WTC11 (cell line): ENCODE data around the gene HOMER3. TPM values are rescaled to one million over a fixed set of nuclear protein-coding genes. Genes with fewer than 3 reads are reported as not detected.
"Not testable (repeated sequence)": the region's sequence is repeated elsewhere in the genome, so short reads cannot be mapped to it uniquely, and the experiment has no call there.

Source experiments
- ATAC-seq: fragments of 200-7000 bp; cut with Tn5 transposase; 2 replicates; pipeline ENCODE4 v1.10.0; 2021; ENCODE audit warnings: mild to moderate bottlenecking, moderate library complexity
- CTCF ChIA-PET: fragments of 300-600 bp; sonication (Branson Sonifier 250); formaldehyde crosslinking; loops from one replicate; lab custom pipeline; 2021; ENCODE audit warnings: antibody characterized with exemption; lab: Charles Lee
- POLR2A ChIA-PET: fragments of 350-600 bp; sonication (Branson Sonifier 250); formaldehyde crosslinking; loops from one replicate; lab custom pipeline; 2021; ENCODE audit warnings: antibody characterized with exemption; lab: Charles Lee
- DNase-seq: peaks from one replicate; pipeline ENCODE4 v3.0.0; 2021; ENCODE audit warnings: low spot score
- H3K27ac Mint-ChIP-seq: 2 replicates; pipeline ENCODE4 v1.8.0; 2021; ENCODE audit warnings: mixed read lengths
- H3K27me3 Mint-ChIP-seq: 2 replicates; pipeline ENCODE4 v1.8.0; 2021; ENCODE audit warnings: low read depth, mild to moderate bottlenecking, moderate library complexity, mixed read lengths
- H3K36me3 Mint-ChIP-seq: 2 replicates; pipeline ENCODE4 v1.8.0; 2021; ENCODE audit warnings: mixed read lengths
- H3K4me1 Mint-ChIP-seq: 2 replicates; pipeline ENCODE4 v1.8.0; 2022; ENCODE audit warnings: mixed read lengths
- H3K4me3 Mint-ChIP-seq: 2 replicates; pipeline ENCODE4 v1.8.0; 2021; ENCODE audit warnings: mild to moderate bottlenecking, moderate library complexity, mixed read lengths
- H3K9me3 Mint-ChIP-seq: 2 replicates; pipeline ENCODE4 v1.8.0; 2021; ENCODE audit warnings: mixed read lengths
- ATF1 ChIP-seq: sonication (generic); formaldehyde crosslinking; IDR thresholded peaks from 2 replicates; pipeline ENCODE4 v1.8.1; 2023; ENCODE audit warnings: mild to moderate bottlenecking, moderate library complexity, missing genetic modification reagents
- CREB1 ChIP-seq: sonication (generic); formaldehyde crosslinking; IDR thresholded peaks from 2 replicates; pipeline ENCODE4 v1.8.0; 2023; ENCODE audit warnings: mild to moderate bottlenecking, missing genetic modification reagents
- ESRRA ChIP-seq: sonication (generic); formaldehyde crosslinking; IDR thresholded peaks from 2 replicates; pipeline ENCODE4 v1.8.1; 2022; ENCODE audit warnings: mild to moderate bottlenecking, missing genetic modification reagents, borderline replicate concordance
- ETV6 ChIP-seq: sonication (generic); formaldehyde crosslinking; IDR thresholded peaks from 2 replicates; pipeline ENCODE4 v1.8.1; 2022; ENCODE audit warnings: mild to moderate bottlenecking, missing genetic modification reagents
- FOXJ3 ChIP-seq: sonication (generic); formaldehyde crosslinking; IDR thresholded peaks from 2 replicates; pipeline ENCODE4 v1.9.0; 2021; ENCODE audit warnings: missing genetic modification reagents, mild to moderate bottlenecking, borderline replicate concordance
- GRHL2 ChIP-seq: fragments of 250-450 bp; sonication (Bioruptor Pico); IDR thresholded peaks from 2 replicates; pipeline ENCODE4 v1.8.0; 2022; ENCODE audit warnings: mild to moderate bottlenecking, moderate library complexity; ENCODE audit not compliant: insufficient replicate concordance, severe bottlenecking
- NFATC4 ChIP-seq: fragments of 250-450 bp; sonication (Bioruptor Pico); IDR thresholded peaks from 2 replicates; pipeline ENCODE4 v1.9.0; 2021; ENCODE audit warnings: mild to moderate bottlenecking
- NFYB ChIP-seq: sonication (generic); formaldehyde crosslinking; conservative IDR thresholded peaks from 2 replicates; pipeline ENCODE4 v1.8.0; 2022; ENCODE audit warnings: low read depth, missing genetic modification reagents
- NR1H2 ChIP-seq: sonication (generic); formaldehyde crosslinking; IDR thresholded peaks from 2 replicates; pipeline ENCODE4 v1.9.0; 2021; ENCODE audit warnings: mild to moderate bottlenecking, moderate library complexity, missing genetic modification reagents
- OVOL2 ChIP-seq: fragments of 250-450 bp; sonication (Bioruptor Pico); IDR thresholded peaks from 2 replicates; pipeline ENCODE4 v1.9.0; 2021; ENCODE audit warnings: mild to moderate bottlenecking, borderline replicate concordance
- RORB ChIP-seq: fragments of 250-450 bp; sonication (Bioruptor Pico); IDR thresholded peaks from 2 replicates; pipeline ENCODE4 v1.9.0; 2021; ENCODE audit warnings: mild to moderate bottlenecking
- SMAD4 ChIP-seq: sonication (generic); formaldehyde crosslinking; IDR thresholded peaks from 2 replicates; pipeline ENCODE4 v1.8.0; 2022; ENCODE audit warnings: mild to moderate bottlenecking, missing genetic modification reagents
- TEAD1 ChIP-seq: sonication (generic); formaldehyde crosslinking; IDR thresholded peaks from 2 replicates; pipeline ENCODE4 v1.8.0; 2022; ENCODE audit warnings: mild to moderate bottlenecking, missing genetic modification reagents
- TP53 ChIP-seq: sonication (generic); formaldehyde crosslinking; IDR thresholded peaks from 2 replicates; pipeline ENCODE4 v1.8.1; 2023; ENCODE audit warnings: mild to moderate bottlenecking, missing genetic modification reagents
- ZNF671 ChIP-seq: fragments of 250-450 bp; sonication (Bioruptor Pico); IDR thresholded peaks from 2 replicates; pipeline ENCODE4 v1.8.0; 2021; ENCODE audit warnings: mild to moderate bottlenecking
- total RNA-seq: library from RNA; stranded (reverse); gene quantifications from 3 replicates; pipeline ENCODE4 v1.2.3, GENCODE V29; 2021
- TF ChIP-seq, protein P1 (sequence below): fragments of 250-450 bp; sonication (Bioruptor Pico); IDR thresholded peaks from 2 replicates; pipeline ENCODE4 v1.9.0; 2021; ENCODE audit warnings: mild to moderate bottlenecking
- TF ChIP-seq, protein P2 (sequence below): sonication (generic); formaldehyde crosslinking; IDR thresholded peaks from 2 replicates; pipeline ENCODE4 v1.8.0; 2022; ENCODE audit warnings: mild to moderate bottlenecking, missing genetic modification reagents
- TF ChIP-seq, protein P3 (sequence below): sonication (generic); formaldehyde crosslinking; IDR thresholded peaks from 2 replicates; pipeline ENCODE4 v1.8.0; 2022; ENCODE audit warnings: mild to moderate bottlenecking, missing genetic modification reagents
- TF ChIP-seq, protein P4 (sequence below): sonication (generic); formaldehyde crosslinking; conservative IDR thresholded peaks from 2 replicates; pipeline ENCODE4 v1.8.1; 2023; ENCODE audit warnings: mild to moderate bottlenecking, low read depth, missing genetic modification reagents, moderate library complexity
- TF ChIP-seq, protein P5 (sequence below): sonication (generic); formaldehyde crosslinking; IDR thresholded peaks from 2 replicates; pipeline ENCODE4 v1.8.0; 2022; ENCODE audit warnings: mild to moderate bottlenecking, missing genetic modification reagents
- TF ChIP-seq, protein P6 (sequence below): fragments of 250-450 bp; sonication (Bioruptor Pico); IDR thresholded peaks from 2 replicates; pipeline ENCODE4 v2.1.2; 2022; ENCODE audit warnings: mild to moderate bottlenecking, moderate library complexity
- TF ChIP-seq, protein P7 (sequence below): sonication (generic); formaldehyde crosslinking; IDR thresholded peaks from 2 replicates; pipeline ENCODE4 v1.8.1; 2022; ENCODE audit warnings: mild to moderate bottlenecking, moderate library complexity, missing genetic modification reagents

HOMER3 gene
- total RNA-seq, 1 experiment from 2014 or later = 28.2 TPM

DNA sequence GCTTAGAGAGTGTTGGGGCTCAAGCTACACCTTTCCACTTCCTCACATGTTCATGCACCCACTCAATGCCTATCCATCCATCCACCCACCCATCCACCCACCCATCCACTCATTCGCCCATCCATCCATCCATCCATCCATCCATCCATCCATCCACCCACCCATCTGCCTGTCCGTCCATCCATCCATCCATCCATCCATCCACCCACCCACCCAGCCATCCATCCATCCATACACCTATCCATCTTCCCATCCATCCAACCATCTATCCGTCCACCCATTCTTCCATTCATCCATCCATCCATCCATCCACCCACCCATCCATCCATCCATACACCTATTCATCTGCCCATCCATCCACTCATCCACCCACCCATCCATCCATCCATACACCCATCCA lies 13.1 kb upstream of the HOMER3 start (continued):
- TF ChIP-seq, protein P1, sequence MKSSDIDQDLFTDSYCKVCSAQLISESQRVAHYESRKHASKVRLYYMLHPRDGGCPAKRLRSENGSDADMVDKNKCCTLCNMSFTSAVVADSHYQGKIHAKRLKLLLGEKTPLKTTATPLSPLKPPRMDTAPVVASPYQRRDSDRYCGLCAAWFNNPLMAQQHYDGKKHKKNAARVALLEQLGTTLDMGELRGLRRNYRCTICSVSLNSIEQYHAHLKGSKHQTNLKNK (CRISPR knock-in tag) = no peak
- TF ChIP-seq GRHL2 (CRISPR knock-in tag) (no peak), ZNF671 (CRISPR knock-in tag) (no peak), TP53 (CRISPR knock-in tag) (no peak), OVOL2 (CRISPR knock-in tag) (no peak), ESRRA (no peak), NFATC4 (CRISPR knock-in tag) (no peak), SMAD4 (CRISPR knock-in tag) (no peak), RORB (CRISPR knock-in tag) (no peak), ATF1 (CRISPR knock-in tag) (no peak), NR1H2 (no peak)
- TF ChIP-seq, protein P2, sequence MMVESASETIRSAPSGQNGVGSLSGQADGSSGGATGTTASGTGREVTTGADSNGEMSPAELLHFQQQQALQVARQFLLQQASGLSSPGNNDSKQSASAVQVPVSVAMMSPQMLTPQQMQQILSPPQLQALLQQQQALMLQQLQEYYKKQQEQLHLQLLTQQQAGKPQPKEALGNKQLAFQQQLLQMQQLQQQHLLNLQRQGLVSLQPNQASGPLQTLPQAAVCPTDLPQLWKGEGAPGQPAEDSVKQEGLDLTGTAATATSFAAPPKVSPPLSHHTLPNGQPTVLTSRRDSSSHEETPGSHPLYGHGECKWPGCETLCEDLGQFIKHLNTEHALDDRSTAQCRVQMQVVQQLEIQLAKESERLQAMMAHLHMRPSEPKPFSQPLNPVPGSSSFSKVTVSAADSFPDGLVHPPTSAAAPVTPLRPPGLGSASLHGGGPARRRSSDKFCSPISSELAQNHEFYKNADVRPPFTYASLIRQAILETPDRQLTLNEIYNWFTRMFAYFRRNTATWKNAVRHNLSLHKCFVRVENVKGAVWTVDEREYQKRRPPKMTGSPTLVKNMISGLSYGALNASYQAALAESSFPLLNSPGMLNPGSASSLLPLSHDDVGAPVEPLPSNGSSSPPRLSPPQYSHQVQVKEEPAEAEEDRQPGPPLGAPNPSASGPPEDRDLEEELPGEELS (CRISPR knock-in tag) = no peak
- TF ChIP-seq, protein P3, sequence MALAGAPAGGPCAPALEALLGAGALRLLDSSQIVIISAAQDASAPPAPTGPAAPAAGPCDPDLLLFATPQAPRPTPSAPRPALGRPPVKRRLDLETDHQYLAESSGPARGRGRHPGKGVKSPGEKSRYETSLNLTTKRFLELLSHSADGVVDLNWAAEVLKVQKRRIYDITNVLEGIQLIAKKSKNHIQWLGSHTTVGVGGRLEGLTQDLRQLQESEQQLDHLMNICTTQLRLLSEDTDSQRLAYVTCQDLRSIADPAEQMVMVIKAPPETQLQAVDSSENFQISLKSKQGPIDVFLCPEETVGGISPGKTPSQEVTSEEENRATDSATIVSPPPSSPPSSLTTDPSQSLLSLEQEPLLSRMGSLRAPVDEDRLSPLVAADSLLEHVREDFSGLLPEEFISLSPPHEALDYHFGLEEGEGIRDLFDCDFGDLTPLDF = no peak
- TF ChIP-seq, protein P4, sequence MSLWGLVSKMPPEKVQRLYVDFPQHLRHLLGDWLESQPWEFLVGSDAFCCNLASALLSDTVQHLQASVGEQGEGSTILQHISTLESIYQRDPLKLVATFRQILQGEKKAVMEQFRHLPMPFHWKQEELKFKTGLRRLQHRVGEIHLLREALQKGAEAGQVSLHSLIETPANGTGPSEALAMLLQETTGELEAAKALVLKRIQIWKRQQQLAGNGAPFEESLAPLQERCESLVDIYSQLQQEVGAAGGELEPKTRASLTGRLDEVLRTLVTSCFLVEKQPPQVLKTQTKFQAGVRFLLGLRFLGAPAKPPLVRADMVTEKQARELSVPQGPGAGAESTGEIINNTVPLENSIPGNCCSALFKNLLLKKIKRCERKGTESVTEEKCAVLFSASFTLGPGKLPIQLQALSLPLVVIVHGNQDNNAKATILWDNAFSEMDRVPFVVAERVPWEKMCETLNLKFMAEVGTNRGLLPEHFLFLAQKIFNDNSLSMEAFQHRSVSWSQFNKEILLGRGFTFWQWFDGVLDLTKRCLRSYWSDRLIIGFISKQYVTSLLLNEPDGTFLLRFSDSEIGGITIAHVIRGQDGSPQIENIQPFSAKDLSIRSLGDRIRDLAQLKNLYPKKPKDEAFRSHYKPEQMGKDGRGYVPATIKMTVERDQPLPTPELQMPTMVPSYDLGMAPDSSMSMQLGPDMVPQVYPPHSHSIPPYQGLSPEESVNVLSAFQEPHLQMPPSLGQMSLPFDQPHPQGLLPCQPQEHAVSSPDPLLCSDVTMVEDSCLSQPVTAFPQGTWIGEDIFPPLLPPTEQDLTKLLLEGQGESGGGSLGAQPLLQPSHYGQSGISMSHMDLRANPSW (CRISPR knock-in tag) = no peak
- TF ChIP-seq, protein P5, sequence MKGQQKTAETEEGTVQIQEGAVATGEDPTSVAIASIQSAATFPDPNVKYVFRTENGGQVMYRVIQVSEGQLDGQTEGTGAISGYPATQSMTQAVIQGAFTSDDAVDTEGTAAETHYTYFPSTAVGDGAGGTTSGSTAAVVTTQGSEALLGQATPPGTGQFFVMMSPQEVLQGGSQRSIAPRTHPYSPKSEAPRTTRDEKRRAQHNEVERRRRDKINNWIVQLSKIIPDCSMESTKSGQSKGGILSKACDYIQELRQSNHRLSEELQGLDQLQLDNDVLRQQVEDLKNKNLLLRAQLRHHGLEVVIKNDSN (CRISPR knock-in tag) = no peak

DNA sequence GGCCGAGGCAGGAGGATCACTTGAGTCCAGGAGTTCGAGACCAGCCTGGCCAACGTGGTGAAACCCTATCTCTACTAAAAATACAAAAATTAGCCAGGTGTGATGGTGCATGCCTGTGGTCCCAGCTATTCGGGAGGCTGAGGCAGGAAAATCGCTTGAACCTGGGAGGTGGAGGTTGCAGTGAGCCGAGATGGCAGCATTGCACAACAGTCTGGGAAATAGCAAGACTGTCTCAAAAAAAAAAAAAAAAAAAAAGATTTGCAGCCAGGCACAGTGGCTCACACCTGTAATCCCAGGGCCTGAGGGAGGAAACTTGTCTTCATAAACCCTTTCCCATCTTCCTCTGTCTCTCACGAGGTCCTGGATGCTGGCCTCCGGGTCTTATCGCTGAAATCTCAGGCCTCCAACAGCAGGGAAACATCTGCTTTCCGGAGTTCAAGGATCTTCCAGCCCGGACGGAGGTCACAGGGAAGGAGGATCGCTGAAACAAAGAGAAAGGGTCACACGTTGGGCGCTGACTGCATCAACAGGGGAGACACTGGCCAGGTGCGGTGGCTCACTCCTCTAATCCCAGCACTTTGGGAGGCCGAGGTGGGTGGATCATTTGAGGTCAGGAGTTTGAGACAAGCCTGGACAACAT lies 11.5 kb upstream of the HOMER3 start:
- H3K36me3 Mint-ChIP-seq, H3K27ac Mint-ChIP-seq, H3K27me3 Mint-ChIP-seq, H3K4me3 Mint-ChIP-seq, CTCF ChIA-PET, H3K4me1 Mint-ChIP-seq, H3K9me3 Mint-ChIP-seq, DNase-seq, POLR2A ChIA-PET, ATAC-seq: not testable (repeated sequence)

DNA sequence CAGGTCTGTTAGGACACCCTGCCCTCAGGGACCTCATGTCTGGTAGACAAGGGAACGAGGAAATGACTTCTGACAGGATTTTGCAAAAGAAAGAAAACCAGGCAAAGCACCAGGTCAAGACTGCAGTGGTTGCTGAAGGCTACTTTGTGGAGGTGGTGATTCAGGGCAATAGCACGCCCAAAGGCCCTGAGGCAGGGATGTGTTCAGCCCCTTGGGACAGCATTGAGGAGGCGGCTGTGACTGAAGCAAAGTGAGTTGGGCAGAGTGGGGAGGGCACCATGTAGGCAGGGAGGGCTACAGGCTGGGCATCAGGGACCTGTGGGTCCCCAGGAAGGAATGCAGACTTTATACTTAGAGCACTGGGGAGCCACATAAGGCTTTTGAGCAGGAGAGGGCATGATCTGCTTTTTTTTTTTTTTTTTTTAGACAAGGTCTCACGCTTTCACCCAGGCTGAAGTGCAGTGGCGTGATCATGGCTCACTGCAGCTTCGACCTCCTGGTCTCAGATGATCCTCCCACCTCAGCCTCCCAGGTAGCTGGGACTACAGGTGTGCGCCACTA lies 10.8 kb upstream of the HOMER3 start:
- Mint-ChIP-seq H3K27ac (no peak overlapping the region), H3K27me3 (peaks cover 4% of the 10 kb centered on the region), H3K4me1 (no peaks in the 10 kb centered on the region), H3K9me3 (peaks cover 6% of the 10 kb centered on the region; the same call in 1 of the 2 replicates), H3K36me3 (no peaks in the 10 kb centered on the region), H3K4me3 (no peak overlapping the region)
- ChIA-PET POLR2A (no interaction called here), CTCF (no interaction called here)
- ATAC-seq (no peak), DNase-seq (no peak)
- TF ChIP-seq, protein P6, sequence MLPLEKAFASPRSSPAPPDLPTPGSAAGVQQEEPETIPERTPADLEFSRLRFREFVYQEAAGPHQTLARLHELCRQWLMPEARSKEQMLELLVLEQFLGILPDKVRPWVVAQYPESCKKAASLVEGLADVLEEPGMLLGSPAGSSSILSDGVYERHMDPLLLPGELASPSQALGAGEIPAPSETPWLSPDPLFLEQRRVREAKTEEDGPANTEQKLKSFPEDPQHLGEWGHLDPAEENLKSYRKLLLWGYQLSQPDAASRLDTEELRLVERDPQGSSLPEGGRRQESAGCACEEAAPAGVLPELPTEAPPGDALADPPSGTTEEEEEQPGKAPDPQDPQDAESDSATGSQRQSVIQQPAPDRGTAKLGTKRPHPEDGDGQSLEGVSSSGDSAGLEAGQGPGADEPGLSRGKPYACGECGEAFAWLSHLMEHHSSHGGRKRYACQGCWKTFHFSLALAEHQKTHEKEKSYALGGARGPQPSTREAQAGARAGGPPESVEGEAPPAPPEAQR = no peak
- TF ChIP-seq TEAD1 (CRISPR knock-in tag) = no peak
- TF ChIP-seq NFYB (CRISPR knock-in tag) = no peak
- TF ChIP-seq CREB1 (CRISPR knock-in tag) = no peak
- TF ChIP-seq, protein P7, sequence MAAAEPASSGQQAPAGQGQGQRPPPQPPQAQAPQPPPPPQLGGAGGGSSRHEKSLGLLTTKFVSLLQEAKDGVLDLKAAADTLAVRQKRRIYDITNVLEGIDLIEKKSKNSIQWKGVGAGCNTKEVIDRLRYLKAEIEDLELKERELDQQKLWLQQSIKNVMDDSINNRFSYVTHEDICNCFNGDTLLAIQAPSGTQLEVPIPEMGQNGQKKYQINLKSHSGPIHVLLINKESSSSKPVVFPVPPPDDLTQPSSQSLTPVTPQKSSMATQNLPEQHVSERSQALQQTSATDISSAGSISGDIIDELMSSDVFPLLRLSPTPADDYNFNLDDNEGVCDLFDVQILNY (CRISPR knock-in tag) = no peak
- TF ChIP-seq FOXJ3 = no peak
- no peak for TF ChIP-seq ETV6 (CRISPR knock-in tag)
